HG02852 (cell line): ENCODE data around the gene RBM20.
A peak's percentile ranks its signal among the peaks of the same experiment; 100 is the strongest.

Source experiments
- ATAC-seq: cut with Tn5 transposase; IDR thresholded peaks from one replicate; pipeline ENCODE4 v1.9.1; 2021; ENCODE audit warnings: mild to moderate bottlenecking, moderate library complexity; ENCODE audit not compliant: unreplicated experiment

The RBM20 gene

GRCh38 chr10:110825508-110825907, 181.4 kb downstream of the RBM20 start:
- no peak for ATAC-seq

GRCh38 chr10:110827410-110827809, 183.3 kb downstream of the RBM20 start:
- no peak for ATAC-seq

DNA sequence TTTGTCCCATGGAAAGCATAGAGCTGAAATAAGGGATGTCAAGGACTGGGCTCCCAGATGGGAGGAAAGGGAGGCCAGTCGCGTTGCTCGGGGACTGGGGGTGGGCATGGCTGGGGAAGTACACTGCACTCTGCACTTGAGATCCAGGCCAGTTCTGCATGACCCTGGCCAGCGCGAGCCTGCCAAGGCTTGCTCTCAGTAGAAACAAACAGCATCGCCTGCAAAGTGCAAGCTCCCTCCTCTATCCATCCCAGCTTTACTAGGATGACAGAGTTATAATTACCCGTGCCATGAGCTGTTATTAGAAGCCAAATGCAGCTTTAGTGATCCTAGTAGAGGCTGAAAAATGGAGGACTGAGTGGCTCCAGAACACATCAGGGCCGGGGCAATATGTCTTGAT, 183.7 kb downstream of the RBM20 start:
- no peak for ATAC-seq

- ATAC-seq, result no peak
Observed at GRCh38 chr10:110828525-110828924, 184.4 kb downstream of the RBM20 start.

GRCh38 chr10:110829721-110830410, 185.7 kb downstream of the RBM20 start:
- ATAC-seq, result no peak

DNA sequence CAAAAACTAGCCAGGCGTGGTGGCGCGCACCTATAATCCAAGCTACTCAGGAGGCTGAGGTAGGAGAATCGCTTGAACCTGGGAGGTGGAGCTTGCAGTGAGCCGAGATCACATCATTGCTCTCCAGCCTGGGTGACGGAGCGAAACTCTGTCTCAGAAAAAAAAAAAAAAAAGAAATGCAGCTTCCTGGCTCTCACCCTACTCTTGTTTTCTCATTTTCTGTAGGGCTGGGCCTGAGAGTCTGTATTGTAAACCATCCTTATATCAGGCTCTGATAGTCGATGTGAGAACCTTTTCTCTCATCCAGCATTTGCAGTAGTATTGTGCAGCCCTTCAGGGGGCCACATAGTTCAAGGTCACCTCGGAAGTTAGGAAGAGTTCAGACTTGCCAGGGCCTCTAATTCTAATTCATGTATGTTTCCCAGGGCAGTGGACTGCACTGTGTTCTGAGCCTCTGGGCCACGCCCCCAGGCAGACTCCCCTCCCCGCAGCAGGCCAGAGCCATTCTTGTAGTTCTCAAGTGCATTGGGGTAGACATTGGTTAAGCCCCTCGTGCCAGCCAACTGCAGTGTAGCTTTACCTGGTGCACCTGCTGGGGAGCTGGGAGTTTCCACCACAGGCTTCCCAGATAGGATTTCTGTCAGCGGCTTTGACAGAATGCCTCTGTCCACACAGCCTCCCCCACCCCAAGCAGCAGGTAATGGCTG, 189.3 kb downstream of the RBM20 start:
- ATAC-seq, result no peak

GRCh38 chr10:110833941-110834628, 189.9 kb downstream of the RBM20 start:
- ATAC-seq, result no peak

DNA sequence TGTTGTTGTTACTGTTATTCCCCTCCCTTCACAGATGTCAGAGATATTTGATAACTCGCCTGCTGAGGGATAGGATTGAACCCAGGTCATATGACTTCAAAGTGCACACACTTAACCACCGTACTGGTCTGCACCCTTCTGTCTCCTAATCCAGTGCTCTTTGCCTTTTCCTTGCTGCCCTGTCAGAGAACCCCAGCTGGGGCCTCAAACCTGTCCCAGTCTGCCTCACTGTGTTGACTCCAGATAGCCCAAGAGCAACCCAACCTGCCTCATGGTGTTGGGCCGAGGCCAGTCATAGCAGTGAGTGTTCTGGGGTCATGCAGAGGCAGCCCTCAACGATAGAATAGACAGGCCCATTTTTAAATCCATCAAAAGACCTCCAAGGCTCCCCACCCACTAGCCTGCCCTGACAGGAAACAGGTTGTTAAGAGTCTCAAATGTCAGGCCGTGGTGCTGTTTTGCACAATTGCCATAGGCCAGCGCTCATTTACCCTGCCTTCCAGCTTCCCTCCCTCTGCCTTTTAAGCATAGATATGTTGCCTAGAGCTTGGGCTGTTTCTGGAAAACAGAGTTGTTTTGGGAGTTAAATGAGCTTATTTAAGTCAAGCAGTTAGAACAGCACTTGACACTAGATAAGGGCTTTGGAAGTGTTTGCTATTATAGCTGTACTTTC, 190.6 kb downstream of the RBM20 start:
- ATAC-seq, result no peak

DNA sequence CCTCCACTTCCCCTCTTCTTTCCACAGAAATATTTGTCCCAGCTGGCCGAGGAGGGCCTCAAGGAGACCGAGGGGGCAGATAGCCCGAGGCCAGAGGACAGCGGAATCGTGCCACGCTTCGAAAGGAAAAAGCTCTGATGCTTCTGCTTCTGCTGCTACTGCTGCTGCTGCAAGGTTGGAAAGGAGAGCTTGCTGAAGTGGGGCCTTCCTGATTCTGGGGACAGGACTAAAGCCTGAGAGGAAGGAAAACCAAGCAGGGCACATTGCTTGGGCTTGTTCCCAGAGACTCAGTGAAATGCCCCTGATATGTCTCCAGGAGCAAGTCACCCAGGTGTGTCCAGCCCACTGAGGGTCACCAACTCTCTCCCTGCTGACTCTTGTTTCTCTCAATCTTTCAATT, 191.7 kb downstream of the RBM20 start:
- no peak for ATAC-seq

- no peak for ATAC-seq
Observed at GRCh38 chr10:110836706-110837105, 192.6 kb downstream of the RBM20 start.

GRCh38 chr10:110837418-110838171, 193.5 kb downstream of the RBM20 start:
- no peak for ATAC-seq

- ATAC-seq, result no peak
Observed at GRCh38 chr10:110840225-110840922, 196.2 kb downstream of the RBM20 start.

DNA sequence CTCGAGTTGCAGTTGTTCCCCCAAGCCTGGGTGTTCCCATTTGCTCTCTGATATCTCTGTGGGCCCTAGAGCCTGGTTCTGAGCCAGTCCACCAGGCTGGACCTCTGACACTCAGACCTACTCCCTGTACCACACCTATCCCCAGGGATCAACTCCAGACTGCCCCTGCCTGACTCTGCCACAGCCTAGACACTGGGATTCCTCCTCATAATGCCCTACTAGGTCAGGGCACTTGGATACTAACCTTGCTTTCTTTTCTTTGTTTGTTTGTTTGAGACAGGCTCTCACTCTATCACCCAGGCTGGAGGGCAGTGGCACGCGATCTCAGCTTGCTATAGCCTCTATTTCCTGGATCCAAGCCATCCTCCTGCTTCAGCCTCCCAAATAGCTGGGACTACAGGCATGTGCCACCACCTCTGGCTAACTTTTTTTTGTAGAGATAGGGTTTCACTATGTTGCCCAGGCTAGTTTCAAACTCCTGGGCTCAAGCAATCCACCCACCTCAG, 196.8 kb downstream of the RBM20 start:
- ATAC-seq, result no peak

GRCh38 chr10:110841767-110842267, 197.7 kb downstream of the RBM20 start:
- peak; percentile 67 for ATAC-seq

DNA sequence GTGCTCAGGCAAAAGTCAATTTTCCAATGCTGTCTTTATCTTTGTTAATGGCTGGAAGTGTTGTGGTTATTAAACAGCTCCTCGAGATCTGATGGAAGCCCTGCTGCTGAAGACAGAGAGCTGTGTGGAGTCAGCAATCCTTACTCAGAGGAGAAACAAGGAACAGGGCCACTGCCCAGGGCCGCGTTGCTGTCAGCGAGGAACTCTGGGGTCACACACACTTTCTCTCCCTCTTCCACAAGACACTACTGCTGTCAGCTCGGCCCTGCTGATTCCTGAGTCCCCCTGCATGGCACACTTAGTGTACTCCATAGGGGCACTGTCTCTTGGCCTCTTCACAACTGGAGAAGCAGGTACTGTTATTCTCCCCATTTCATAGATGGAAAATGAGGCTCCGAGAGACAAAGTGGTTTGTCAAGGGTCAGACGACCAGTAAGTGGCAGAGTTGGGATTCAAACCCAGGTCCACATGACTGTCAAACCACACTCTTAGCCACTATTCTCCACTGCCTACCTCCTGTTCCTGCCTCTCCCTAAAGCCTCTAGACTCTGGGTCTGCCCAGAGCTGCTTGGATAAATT, 198.3 kb downstream of the RBM20 start:
- peak; percentile 7 for ATAC-seq

DNA sequence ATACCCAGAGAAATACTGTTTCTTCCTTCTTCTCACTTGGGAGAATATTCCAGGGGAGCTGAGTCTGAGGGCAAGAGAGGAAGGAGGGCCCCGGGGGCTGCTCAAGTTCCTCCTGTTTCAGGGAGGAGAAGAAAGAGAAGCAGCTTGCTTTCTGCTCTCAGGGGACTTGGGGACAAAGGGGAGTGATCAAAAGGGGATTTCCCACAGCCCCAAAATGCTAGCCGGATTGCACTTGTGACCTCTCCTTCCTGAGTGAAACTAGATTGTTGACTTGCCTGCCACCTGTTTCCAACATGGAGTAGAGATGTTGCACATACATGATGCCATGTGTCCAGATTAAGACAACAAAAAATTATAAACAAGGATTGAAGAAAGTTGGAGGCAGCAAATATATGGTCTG, 198.9 kb downstream of the RBM20 start:
- ATAC-seq, result peak; percentile 78

GRCh38 chr10:110843796-110844616, 199.9 kb downstream of the RBM20 start:
- no peak for ATAC-seq

DNA sequence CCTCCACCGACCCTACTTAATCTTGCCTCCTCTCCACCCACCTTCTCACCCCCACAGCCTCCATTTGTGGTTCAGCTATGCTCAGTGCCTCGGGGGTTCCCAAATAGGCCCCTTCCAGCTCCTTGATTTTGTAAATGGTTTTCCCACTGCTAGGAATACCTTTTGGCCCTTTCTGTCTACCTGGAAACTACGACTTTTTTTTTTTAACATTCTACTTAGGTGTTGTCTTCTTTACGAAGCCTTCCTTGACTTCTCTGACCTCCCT, 200.4 kb downstream of the RBM20 start:
- ATAC-seq, result no peak
